NCI-H1105 treated with DMSO at 0.1 percent for 48 hours (cell line): ENCODE data around the gene FSD1.
"Not testable (repeated sequence)": the region's sequence is repeated elsewhere in the genome, so short reads cannot be mapped to it uniquely, and the experiment has no call there.

Experiments used
- DNase-seq: peaks from one replicate; lab custom pipeline; 2025; lab: John Stamatoyannopoulos, UW

Gene FSD1

GRCh38 chr19:4345342-4346019 lies 41.1 kb downstream of the FSD1 start:
- DNase-seq, result no peak

DNA sequence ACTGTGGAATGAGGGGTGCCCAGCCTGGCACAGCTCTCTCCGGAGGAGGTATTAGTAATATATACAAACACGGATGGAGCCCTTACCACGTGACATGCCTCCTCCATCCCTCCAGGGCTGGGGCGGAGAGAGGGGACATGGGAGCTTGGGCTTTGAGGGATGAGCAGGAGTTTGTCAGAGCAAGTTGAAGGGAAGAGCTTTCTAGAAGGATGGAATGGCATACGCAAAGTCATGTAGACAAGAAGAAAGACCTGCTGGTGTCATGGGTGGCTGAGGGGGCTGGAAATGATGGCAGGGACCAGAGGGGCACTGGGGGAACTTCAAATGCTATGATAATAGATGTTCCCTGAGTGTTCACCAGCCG lies 41.6 kb downstream of the FSD1 start:
- no peak for DNase-seq

GRCh38 chr19:4347521-4347920 lies 43.1 kb downstream of the FSD1 start:
- DNase-seq, result no peak

DNA sequence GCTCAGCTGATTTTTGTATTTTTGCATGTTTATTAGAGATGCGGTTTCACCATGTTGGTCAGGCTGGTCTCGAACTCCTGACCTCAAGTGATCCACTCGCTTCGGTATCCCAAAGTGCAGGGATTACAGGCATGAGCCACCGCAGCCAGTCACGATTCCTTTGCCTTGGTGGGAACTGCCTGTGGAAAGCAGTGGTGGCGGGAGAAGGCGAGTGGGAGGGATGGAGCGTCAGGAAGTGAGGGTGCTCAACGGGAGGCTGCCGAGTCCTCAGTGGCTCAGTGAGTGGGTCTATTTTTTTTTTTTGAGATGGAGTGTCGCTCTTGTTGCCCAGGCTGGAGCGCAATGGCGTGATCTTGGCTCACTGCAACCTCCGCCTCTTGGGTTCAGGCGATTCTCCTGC lies 44.8 kb downstream of the FSD1 start:
- not testable (repeated sequence) for DNase-seq

GRCh38 chr19:4350111-4350510 lies 45.7 kb downstream of the FSD1 start:
- no peak for DNase-seq

- no peak for DNase-seq
These were observed 46.3 kb downstream of the FSD1 start for GRCh38 chr19:4350726-4351125.

DNA sequence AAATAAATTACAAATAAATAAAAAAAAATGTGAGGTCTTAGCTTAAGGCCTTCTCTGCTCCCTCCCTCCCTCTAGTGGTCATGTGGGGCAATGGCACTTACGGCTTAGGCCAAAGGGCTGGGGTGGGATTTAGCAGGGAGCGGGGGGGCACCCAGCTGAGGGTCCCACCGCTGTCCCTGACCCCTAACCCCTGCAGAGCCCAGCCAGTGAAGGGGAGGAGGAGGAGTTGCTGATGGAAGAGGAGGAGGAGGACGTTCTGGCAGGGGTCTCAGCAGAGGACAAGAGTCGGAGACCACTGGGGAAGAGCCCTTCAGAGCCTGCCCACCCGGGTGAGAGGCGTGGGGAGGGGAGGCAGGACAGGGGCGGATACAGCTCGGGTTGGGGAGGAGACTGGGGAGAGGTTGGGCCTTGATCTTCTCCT lies 48.3 kb downstream of the FSD1 start:
- DNase-seq, result peak; percentile 14

- no peak for DNase-seq
These were observed 49.9 kb downstream of the FSD1 start for GRCh38 chr19:4354282-4354681.

DNA sequence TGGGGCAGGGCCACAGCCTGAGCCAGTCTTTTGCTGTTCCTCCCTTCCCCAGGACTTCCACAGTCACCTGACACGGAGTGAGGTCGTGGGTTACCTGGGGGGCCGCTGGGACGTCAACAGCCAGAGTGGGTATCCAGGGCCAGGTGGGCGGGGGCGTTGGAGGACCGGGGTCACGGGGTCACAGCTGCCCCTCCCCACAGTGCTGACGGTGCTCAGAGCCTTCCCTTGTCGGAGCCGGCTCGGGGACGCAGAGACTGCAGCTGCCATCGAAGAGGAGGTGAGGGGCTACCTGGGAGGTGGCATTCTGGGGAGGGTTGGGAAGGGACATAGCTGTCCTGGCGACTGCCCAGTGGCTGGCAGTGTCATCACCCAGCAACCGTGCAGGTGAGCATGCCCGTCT lies 50.5 kb downstream of the FSD1 start:
- no peak for DNase-seq

- DNase-seq, result no peak
These were observed 52.8 kb downstream of the FSD1 start for GRCh38 chr19:4357095-4357797.

DNA sequence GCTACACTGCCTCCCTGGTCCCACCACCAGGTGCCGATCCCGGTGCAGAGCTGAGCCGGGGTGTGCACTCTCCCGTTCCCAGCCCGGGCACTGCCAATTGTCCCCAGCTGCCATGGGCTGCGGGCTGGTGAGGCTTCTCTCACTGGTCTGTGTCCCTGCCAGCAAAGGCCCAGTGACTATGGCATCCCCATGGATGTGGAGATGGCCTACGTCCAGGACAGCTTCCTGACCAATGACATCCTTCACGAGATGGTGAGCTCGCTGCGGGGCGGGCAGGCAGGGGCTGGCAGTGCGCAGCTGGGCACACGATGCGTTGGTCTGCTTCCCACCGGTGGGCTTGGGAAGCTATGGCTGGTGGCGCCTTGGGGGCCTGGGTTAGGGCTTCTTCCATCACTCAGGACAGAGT lies 53.5 kb downstream of the FSD1 start:
- DNase-seq, result no peak

- DNase-seq, result no peak
These were observed 54.6 kb downstream of the FSD1 start for GRCh38 chr19:4358709-4359626.

- no peak for DNase-seq
These were observed 55.2 kb downstream of the FSD1 start for GRCh38 chr19:4359627-4360000.

DNA sequence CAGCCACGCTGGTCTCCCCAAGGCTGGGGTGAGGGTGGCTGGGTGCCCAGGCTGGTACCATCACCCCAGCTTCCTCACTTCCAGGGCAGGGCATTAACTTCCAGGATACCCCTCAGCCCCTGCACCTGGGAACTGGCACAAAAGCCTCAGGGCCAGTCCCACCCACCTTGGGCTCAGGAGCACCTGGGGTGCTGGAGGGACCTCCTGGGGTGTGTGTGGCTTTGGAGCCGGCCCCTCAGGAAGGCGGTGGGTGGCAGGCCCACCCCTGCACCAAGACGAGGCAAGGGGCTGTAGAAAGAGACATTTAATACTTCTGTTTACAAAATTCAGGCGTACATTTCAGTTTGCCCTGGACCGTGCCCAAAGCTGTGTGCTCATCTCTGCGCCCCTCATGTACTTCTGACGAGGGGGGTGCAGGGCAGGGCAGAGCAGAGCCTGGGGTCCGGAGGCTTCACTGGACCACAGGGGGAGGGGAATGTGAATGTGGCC lies 55.7 kb downstream of the FSD1 start:
- no peak for DNase-seq

DNA sequence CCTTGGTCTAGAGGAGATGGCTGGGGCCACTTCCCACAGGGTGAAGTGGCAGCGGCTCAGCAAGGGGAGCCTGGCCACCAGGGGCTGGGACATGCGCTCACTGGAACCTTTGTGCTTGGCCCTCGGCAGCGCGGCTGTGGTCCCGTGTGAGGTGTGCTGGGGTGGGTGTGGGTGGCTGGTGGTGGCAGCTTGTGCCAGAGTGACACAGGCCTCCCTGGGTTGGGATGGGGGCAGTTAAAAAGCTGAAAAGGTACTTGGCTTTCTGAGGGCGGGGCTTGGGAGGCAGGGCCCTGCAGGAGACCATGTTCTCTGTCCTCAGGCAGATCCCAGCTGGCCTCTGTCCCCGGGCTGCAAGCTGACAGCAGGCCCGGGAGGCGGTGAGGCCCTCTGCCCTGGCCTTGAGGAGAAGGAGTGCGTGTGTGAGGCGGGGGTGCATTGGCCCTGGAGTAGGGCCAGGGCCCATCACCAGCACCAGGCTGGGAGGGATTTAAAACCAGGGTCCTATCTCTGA lies 56.3 kb downstream of the FSD1 start:
- no peak for DNase-seq

GRCh38 chr19:4361152-4362046 lies 57.0 kb downstream of the FSD1 start:
- DNase-seq, result no peak

GRCh38 chr19:4362101-4362828 lies 57.9 kb downstream of the FSD1 start:
- no peak for DNase-seq

- no peak for DNase-seq
These were observed 58.6 kb downstream of the FSD1 start for GRCh38 chr19:4362831-4363545.

GRCh38 chr19:4363571-4364304 lies 59.3 kb downstream of the FSD1 start:
- DNase-seq, result no peak
